Lung (tissue), 12 donors: ENCODE measurements around the gene FAM50B. TPM values are rescaled to one million over a fixed set of nuclear protein-coding genes. Genes with fewer than 3 reads are reported as not detected.

ENCODE experiments used
- ATAC-seq: fragments of 200-7000 bp; cut with Tn5 transposase; one replicate; pipeline ENCODE4 v1.9.1; 2020; ENCODE audit warnings: moderate number of reproducible peaks; ENCODE audit not compliant: insufficient read depth, low FRiP score
- DNase-seq, 3 donors: peaks; one replicate each; pipeline ENCODE4 v3.0.0-alpha.2; 2013 to 2017
- H3K27ac ChIP-seq, 2 donors: one replicate each; pipeline ENCODE4 v1.5.1; 2013; ENCODE audit warnings: mild to moderate bottlenecking in 2 of 2, moderate library complexity in 2 of 2, control low read depth in 1 of 2, inconsistent platforms in 1 of 2, low read depth in 1 of 2, low read length in 1 of 2
- H3K27me3 ChIP-seq, 3 donors: one replicate each; pipeline ENCODE4 v1.5.1; 2013; ENCODE audit warnings: low read length in 2 of 3; ENCODE audit not compliant: control insufficient read depth in 3 of 3, insufficient read depth in 3 of 3
- H3K36me3 ChIP-seq, 4 donors: one replicate each; pipeline ENCODE4 v1.5.1; 2013; ENCODE audit warnings: low read length in 4 of 4, mild to moderate bottlenecking in 1 of 4, moderate library complexity in 1 of 4; ENCODE audit not compliant: control insufficient read depth in 4 of 4, insufficient read depth in 4 of 4
- H3K4me1 ChIP-seq, 5 donors: one replicate each; pipeline ENCODE4 v1.5.1; 2013; ENCODE audit warnings: low read length in 5 of 5, mild to moderate bottlenecking in 2 of 5, moderate library complexity in 1 of 5; ENCODE audit not compliant: control insufficient read depth in 5 of 5, insufficient read depth in 5 of 5
- H3K4me3 ChIP-seq: one replicate; pipeline ENCODE4 v1.5.1; 2013; ENCODE audit warnings: mild to moderate bottlenecking, control low read depth, moderate library complexity
- H3K9ac ChIP-seq, 2 donors: one replicate each; pipeline ENCODE4 v1.5.1; 2013; ENCODE audit warnings: low read length in 2 of 2, control low read depth in 1 of 2; ENCODE audit not compliant: insufficient read depth in 1 of 2
- H3K9me3 ChIP-seq, 4 donors: one replicate each; pipeline ENCODE4 v1.5.1; 2013; ENCODE audit warnings: low read length in 3 of 4, mild to moderate bottlenecking in 1 of 4, moderate library complexity in 1 of 4; ENCODE audit not compliant: control insufficient read depth in 4 of 4, insufficient read depth in 3 of 4
- CTCF ChIP-seq: IDR thresholded peaks from 2 replicates; pipeline ENCODE4 v1.5.1; 2012; ENCODE audit warnings: mild to moderate bottlenecking; ENCODE audit errors: control extremely low read depth, extremely low read depth
- WGBS, 2 donors: extraction: QIAGEN DNeasy Blood & Tissue Kit; methylation state at CpG; one replicate each; pipeline ENCODE4 v1.1.7; 2013; 5-methylcytosine and 5-hydroxymethylcytosine counted together
- polyA plus RNA-seq, 2 donors: library from polyadenylated mRNA; stranded (reverse); fragments of 200-250 nt; gene quantifications; one replicate each; pipeline ENCODE4 v1.2.1, GENCODE V29; 2013
- total RNA-seq, 2 donors: library from RNA; depleted of rRNA in 1 of 2; stranded (reverse); fragments of >200 nt in 1 of 2; gene quantifications; one replicate each; pipeline ENCODE4 v1.2.1, GENCODE V29; 2014 to 2021
- donor health status: control.
- donor health status: control.
- donor health status: Bipolar disorder and iron deficiency.
- donor health status: healthy.
- donor health status: DM: yes; HTN: yes; CAD: no.

The FAM50B gene
- total and polyA plus RNA-seq, 4 donors: 7.1 to 15.8 (median 11.3) TPM

- Histone ChIP-seq H3K4me1 (peaks cover 0 to 3% (median 0%) of the 10 kb centered on the region in 5 donors), H3K9me3 (no peaks in the 10 kb centered on the region), H3K4me3 (no peak overlapping the region), H3K27ac (no peak overlapping the region), H3K36me3 (no peaks in the 10 kb centered on the region), H3K9ac (no peak overlapping the region), H3K27me3 (no peaks in the 10 kb centered on the region)
- DNase-seq (no peak), ATAC-seq (no peak)
- WGBS, 2 donors: 88 to 89% methylated on average over 9 of the region's 9 CpGs
- no peak for TF ChIP-seq CTCF
Observed at GRCh38 chr6:3890047-3890446, 40.9 kb downstream of the FAM50B start.

- ATAC-seq: no peak
- no peak overlapping the region for H3K4me3 ChIP-seq
- DNase-seq: no peak
- no peak for TF ChIP-seq CTCF
- 87 to 91% methylated on average over 3 of the region's 3 CpGs for WGBS, 2 donors
- H3K27ac ChIP-seq: no peak overlapping the region
- no peaks in the 10 kb centered on the region for H3K9me3 ChIP-seq
- H3K4me1 ChIP-seq: peaks cover 0 to 5% (median 0%) of the 10 kb centered on the region in 5 donors
- H3K27me3 ChIP-seq: no peaks in the 10 kb centered on the region
- H3K9ac ChIP-seq: no peak overlapping the region
- no peaks in the 10 kb centered on the region for H3K36me3 ChIP-seq
Observed at GRCh38 chr6:3891883-3892282, 42.7 kb downstream of the FAM50B start.

- ATAC-seq: no peak
- DNase-seq: no peak
- no peaks in the 10 kb centered on the region for H3K27me3 ChIP-seq
- H3K36me3 ChIP-seq: no peaks in the 10 kb centered on the region
- no peak overlapping the region for H3K9ac ChIP-seq
- H3K27ac ChIP-seq: no peak overlapping the region
- H3K4me1 ChIP-seq: peaks cover 0 to 5% (median 0%) of the 10 kb centered on the region in 5 donors
- 87 to 88% methylated on average over 6 of the region's 6 CpGs for WGBS, 2 donors
- H3K4me3 ChIP-seq: no peak overlapping the region
- TF ChIP-seq CTCF: no peak
- no peaks in the 10 kb centered on the region for H3K9me3 ChIP-seq
Observed at GRCh38 chr6:3892603-3893002, 43.4 kb downstream of the FAM50B start.

GRCh38 chr6:3893487-3893886 lies 44.3 kb downstream of the FAM50B start:
- H3K27ac ChIP-seq: no peak overlapping the region
- ATAC-seq (no peak), DNase-seq (no peak)
- no peak overlapping the region for H3K9ac ChIP-seq
- peaks cover 0 to under 1% (median 0%) of the 10 kb centered on the region in 4 donors for H3K9me3 ChIP-seq
- H3K36me3 ChIP-seq: no peaks in the 10 kb centered on the region
- WGBS, 2 donors: 98% methylated on average over 10 of the region's 10 CpGs
- no peak overlapping the region for H3K4me3 ChIP-seq
- no peak for TF ChIP-seq CTCF
- H3K4me1 ChIP-seq: peaks cover 0 to 5% (median 0%) of the 10 kb centered on the region in 5 donors
- H3K27me3 ChIP-seq: no peaks in the 10 kb centered on the region
